Stimulated activated naive CD4-positive, alpha-beta T cell treated with Interleukin-2 at 50 U/mL for 16 hours (primary cell): ENCODE data around the gene MUS81.

Experiments used
- DNase-seq: peaks from one replicate; lab custom pipeline; 2025; lab: John Stamatoyannopoulos, UW

The MUS81 gene

DNA sequence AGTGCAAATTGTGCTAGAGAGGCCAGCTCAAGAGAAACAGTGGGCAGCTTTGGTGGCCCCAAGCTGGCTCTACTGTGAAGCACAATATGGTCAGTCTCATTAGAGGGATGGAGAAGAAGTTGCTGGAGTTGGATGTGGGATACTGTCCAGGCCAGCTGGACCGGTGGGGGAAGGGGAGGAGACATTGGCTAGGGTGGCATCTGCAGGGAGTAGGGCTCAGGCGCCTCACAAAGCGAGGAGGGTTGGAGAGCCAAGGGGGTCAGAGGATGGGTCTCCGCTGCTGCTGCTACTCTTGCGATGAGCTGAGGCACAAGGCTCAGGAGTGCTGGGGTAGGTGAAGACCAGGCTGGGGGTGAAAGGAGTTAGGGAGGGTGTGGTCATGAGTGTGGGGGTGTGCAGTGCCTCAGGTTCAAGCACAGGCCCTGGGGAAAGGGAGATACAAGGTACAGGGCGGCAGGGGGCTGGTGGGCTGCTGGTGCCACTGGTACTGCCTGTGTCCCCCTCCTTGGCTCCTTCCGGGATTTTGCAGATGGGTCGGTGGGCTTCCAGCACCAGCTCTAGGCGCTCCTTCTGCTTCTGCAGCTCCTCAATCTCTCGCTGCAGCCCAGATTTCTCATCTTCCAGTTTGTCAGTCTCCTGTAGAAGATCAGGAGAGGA is 32.6 kb downstream of the MUS81 start:
- no peak for DNase-seq

DNA sequence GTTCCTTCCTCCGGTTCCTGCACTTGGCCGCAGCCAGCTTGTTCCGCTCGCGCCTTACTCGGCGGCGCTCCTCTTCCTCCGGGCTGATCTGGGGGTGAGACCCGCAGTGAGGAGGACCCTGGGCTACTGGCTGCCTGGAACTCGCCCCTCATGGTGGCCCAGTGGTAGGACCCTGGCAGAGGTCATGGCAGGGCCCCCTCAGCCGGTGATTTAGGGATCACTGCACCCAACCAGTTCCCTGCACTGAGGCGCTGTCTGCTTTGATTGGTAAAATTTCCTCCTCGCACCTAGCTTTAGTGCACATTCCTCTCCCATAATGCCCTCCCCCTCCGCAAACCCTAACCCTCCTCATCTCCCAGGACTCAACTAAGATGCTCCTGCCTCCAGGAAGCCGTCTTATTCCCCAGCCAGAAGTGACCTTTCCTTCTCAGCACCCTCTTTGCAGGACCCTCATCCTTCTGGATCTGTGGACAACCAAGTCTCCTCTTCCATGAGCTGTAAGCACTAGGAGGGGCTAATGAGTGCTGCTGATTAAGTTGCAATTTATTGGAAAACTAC is 33.9 kb downstream of the MUS81 start:
- no peak for DNase-seq

GRCh38 chr11:65895482-65895981 is 35.3 kb downstream of the MUS81 start:
- no peak for DNase-seq

- DNase-seq, result no peak
Observed at GRCh38 chr11:65896034-65896999, 36.1 kb downstream of the MUS81 start.

DNA sequence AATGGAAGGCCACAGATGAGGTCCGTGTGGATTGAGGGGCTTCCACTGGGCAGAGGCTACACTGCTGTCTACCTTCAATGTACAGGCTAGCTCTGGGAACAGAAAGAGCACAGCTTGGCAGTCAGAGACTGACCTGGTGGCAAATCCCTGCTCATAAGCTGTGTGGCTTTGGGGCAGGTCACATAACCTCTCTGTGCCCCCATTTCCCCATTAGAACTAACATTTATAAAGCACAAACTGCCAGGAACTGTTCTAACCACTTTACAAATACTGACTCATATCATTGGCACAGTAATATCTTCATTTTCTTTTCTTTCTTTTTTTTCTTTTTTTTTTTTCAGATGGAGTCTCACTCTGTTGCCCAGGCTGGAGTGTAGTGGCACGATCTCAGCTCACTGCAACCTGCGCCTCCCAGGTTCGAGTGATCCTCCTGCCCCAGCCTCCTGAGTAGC is 36.8 kb downstream of the MUS81 start:
- DNase-seq, result no peak

- no peak for DNase-seq
Observed at GRCh38 chr11:65898656-65899355, 38.6 kb downstream of the MUS81 start.

DNA sequence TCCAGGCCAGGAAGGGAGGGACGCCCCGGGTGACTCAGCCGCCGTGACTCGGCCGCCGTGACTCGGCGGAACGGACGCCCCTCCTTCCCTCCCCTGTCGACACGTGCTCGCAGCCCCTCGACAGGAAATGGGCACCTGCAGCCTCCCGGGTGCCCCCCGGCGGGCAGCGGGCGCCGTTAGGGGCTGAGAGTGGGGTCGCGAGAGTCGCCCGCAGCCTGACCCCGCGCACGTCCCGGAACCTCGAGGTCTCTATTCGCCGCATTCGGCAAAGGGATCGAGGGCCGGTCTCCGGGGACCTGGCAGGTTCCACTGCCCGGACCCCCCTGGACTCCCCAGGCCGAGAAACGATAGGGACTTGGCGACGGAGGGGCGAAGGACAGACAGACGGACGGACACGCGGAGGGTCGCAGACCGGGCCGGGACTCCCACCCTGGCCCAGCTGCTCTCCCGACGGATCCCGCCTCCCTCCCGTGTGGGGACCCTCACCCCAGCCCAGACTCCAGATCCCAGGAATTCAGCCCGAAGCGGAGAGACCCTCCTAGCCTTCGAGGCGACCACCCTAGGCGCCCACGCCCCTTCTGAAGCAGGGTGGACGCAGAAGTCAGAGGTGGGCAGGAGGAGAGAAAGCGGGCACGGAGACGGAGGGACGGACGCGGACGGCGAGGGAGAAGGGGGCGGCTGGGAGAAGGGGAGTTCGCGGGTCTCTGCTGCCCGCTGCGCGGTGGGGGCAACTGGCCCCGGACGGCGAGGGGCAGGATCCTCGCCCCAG is 39.3 kb downstream of the MUS81 start:
- peak; percentile 70 for DNase-seq

DNA sequence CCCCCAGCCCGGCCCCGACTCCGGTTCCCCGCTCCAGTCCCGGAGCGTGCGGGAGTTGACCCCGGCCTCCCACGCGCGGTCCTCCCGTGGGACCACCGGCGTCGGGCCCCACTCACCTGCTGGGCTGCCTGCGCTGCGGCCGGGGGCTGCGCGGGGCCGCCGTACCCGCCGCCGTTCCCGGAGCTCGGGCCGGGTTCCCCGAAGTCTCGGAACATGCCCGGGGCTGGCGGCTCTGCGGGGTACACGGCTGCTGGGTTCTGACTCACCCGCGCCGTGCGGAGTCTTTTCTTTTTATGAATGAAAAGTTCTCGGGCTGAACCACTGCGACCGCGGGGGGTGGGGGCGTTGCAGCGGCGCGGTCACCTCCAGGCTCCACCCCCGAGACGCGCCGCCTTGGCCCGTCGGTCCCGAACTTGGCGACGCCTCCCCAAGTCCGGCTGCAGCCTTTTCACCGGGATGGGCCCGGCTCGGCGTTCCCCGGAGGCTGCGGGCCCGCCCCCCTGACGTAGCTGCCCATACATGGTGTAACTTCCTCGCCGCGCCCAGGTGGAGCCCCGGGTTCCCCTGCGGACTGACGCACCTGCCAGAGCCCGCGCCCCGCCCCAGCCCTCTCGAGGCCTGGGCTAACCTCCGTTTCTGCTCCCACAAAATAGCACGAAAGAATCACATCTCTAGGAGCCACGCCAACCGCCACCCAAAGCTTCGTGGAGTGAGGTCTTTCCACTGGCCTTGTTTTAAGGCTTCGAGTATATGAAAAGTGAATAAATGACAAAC is 40.1 kb downstream of the MUS81 start, which contains the start of gene FOSL1:
FOSL1 (minus strand) TSS at position 264 of the 774 bp plus-strand sequence; CDS start at position 215, 49 bp downstream.
- peak; percentile 94 for DNase-seq

DNA sequence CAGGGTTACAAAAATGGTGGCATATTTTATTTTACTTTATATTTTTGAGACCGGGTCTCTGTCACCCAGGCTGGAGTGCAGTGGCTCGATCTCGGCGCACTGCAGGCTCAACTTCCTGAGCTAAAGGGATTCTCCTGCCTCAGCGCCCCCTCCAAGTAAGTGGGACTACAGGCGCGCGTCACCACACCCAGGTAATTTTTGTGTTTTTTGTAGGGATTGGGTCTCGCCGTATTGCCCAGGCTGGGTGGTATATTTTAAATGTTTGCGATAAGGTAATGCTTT is 40.6 kb downstream of the MUS81 start:
- DNase-seq, result no peak

DNA sequence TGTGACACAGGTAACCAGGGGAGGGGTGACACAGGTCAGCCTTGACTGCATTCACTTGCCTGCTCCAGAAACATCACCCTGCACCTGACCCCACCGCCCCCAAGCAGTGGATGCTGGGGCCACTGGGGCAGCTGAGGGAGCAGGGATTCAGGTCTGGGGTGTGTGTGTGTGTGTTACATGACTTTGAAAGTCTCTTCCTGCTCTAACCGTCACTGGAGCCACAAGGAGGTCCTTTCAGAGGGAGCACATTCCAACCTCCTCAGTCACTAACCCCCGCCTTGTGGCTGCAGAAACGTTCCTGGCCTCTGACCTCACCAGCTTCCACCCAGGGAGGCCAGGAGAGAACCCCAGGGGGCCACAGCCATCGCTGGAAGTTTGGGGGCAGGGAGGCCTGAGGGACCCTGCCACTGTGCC is 42.8 kb downstream of the MUS81 start:
- DNase-seq, result no peak

DNA sequence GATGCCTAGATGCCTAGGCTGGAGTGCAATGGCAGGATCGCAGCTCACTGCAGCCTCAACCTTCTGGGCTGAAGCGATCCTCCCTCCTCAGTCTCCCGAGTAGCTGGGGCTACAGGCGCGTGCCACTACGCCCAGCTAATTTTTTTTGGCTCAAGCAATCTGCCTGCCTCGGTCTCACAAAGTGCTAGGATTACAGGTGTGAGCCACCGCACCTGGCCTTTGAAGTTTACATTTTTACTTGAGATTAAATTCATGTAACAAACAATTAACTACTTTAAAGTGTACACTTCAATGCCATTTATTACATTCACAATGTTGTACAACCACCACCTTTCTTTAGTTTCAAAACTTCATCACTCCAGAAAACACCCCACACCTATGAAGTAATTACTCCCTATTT is 43.5 kb downstream of the MUS81 start:
- DNase-seq, result no peak

DNA sequence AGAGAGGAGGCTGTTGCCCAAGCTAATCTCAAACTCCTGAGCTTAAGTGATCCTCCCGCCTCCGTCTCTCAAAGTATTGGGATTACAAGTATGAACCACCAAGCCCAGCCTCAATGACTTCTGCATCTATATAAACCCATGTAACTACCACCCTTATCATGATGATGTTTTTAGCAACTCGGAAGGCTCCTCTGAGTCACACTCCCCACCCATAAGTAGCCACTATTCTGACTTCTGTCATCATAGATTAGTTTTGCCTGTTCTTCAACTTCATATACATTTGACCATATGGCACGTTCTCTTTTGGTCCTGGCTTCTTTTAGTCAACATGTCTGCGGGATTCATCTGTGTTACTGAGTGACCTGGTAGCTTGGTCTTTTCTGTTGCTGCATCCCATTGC is 46.4 kb downstream of the MUS81 start:
- DNase-seq, result no peak

GRCh38 chr11:65907878-65908277 is 47.6 kb downstream of the MUS81 start:
- no peak for DNase-seq

DNA sequence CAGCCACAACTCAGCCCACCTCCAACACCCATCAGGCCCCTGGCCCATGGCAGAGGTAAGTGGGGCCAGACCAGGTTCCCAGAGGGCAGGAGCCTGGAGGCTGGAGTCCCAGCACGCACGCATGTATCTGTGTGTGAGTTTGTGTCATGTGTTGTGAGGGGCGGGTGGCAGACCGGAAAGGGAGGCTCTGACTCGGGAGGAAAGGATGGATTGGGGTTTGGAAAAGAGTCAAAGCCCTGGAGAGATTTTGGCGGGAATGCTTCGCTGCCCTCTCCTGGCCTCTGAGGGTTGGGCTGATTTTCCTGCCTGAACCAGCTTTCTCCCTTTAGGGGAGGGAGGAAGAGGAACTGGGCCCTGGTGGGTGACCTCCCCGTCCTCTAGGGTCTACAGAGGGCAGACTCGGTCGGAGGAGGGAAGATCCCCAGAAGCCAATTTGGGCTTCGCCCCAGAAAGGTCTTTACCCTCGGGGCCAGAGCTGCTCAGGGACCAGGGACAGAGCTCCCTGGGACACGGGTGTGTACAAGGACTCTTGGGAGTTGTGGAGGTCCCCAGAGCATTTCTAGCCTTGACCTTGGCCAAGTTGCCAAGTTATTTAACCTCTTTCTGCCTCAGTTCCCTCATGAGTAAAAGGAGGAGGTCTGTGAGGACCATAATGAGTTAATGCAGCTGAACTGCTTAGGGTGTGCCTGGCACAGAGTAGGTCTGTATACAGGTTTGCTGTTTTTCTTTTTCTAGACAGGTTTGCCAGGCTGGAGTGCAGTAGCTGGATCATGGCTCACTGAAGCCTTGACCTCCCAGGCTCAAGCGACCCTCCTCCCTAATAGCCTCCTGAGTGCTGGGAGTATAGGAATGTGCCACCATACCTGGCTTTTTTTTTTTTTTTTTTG is 51.7 kb downstream of the MUS81 start:
- no peak for DNase-seq

- no peak for DNase-seq
Observed at GRCh38 chr11:65912845-65913244, 52.6 kb downstream of the MUS81 start.

DNA sequence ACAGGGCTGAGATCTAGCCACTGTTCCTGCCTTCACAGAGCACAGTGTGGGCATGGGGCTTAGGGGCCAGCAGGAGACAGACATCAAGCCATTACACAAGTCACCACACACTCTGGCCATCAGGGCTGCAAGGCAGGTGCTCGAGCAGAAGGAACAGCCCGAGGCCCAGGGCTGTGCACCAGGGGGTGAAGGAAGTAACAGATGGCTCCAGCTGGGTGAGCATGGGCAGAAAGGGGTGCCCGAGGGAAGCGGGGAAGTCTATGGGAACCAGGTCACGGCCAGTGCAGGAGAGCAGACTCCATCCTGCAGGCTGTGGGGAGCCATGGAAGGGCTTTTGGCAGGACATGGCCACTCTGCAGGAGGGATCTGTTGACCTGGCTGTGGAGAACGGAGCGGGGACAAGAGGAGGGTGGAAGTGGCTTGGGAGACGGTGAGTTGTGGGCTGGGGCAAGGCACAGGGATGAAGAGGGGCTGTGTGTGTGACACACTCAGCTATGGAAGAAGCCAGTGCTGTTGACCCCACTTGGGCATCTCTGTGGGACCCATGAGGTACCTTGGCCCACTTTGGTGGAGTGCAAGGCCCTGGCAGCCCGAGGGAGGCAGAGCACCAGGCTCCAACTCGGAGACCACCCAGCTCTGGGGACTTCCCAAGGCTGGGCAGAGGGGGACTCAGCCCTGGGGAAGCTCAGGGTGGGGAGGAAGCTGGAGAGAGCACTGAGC is 55.0 kb downstream of the MUS81 start:
- no peak for DNase-seq

GRCh38 chr11:65915821-65916251 is 55.6 kb downstream of the MUS81 start:
- DNase-seq, result no peak
